HCT116 (cell line): ENCODE results near the gene PRUNE1. TPM values are rescaled to one million over a fixed set of nuclear protein-coding genes. Genes with fewer than 3 reads are reported as not detected.

Experiments
- ATAC-seq: fragments of 200-7000 bp; cut with Tn5 transposase; 2 replicates; pipeline ENCODE4 v1.9.1; 2020; ENCODE audit warnings: mild to moderate bottlenecking, moderate library complexity
- BruUV-seq: library from RNA; stranded (reverse); fragments of 400-500 nt; replicated peaks from 2 replicates; lab custom pipeline; 2021; lab: Mats Ljungman, UMichigan
- CTCF ChIA-PET: fragments of 300-600 bp; sonication (Branson Sonifier 250); formaldehyde crosslinking; loops from one replicate; lab custom pipeline; 2021; ENCODE audit warnings: antibody characterized with exemption; lab: Charles Lee
- POLR2A ChIA-PET: fragments of 300-600, 350-600 bp; sonication (Branson Sonifier 250); formaldehyde crosslinking; loops from one replicate; lab custom pipeline; 2021; ENCODE audit warnings: antibody characterized with exemption; lab: Charles Lee
- RAD21 ChIA-PET, 2 experiments: fragments of 300-600 bp; sonication (Branson Sonifier 250); formaldehyde crosslinking; loops; one replicate each; lab custom pipeline; 2023; ENCODE audit warnings: low total read pairs in 2 of 2; ENCODE audit not compliant: uncharacterized antibody in 2 of 2, unreplicated experiment in 2 of 2, low non-redundant PET in 1 of 2; lab: Charles Lee
- DNase-seq: peaks from one replicate; pipeline ENCODE4 v3.0.0-alpha.2; 2010; ENCODE audit warnings: low read depth, low spot score
- H2AFZ ChIP-seq: fragments of 200-600 bp; shearing (Covaris generic), sonication (generic); 2 replicates; pipeline ENCODE4 v1.6.1; 2017; ENCODE audit warnings: low read depth, mixed run types, mixed read lengths, antibody characterized with exemption, low read length; ENCODE audit not compliant: poor library complexity, severe bottlenecking
- H3K27ac ChIP-seq: 2 replicates; pipeline ENCODE4 v1.5.1; 2012; ENCODE audit warnings: low read depth, low read length
- H3K27me3 ChIP-seq: fragments of 200-600 bp; sonication (generic); 2 replicates; pipeline ENCODE4 v1.6.1; 2016; ENCODE audit warnings: mixed run types, low read length, mixed read lengths; ENCODE audit not compliant: insufficient read depth
- H3K36me3 ChIP-seq, 2 experiments: fragments of 200-500 bp in 1 of 2; fragments of 200-600 bp in 1 of 2; sonication (Bioruptor generic) in 1 of 2; sonication (generic) in 1 of 2; 2 replicates each; pipeline versions ENCODE4 v1.5.1 to v1.6.1; 2014 to 2016; ENCODE audit warnings: low read length in 2 of 2, inconsistent platforms in 1 of 2, mixed read lengths in 1 of 2, mixed run types in 1 of 2; ENCODE audit not compliant: insufficient read depth in 2 of 2, control insufficient read depth in 1 of 2
- H3K4me1 ChIP-seq, 2 experiments: fragments of 200-600 bp in 1 of 2; sonication (generic) in 1 of 2; 2 replicates each; pipeline versions ENCODE4 v1.5.1 to v1.6.1; 2012 to 2017; ENCODE audit warnings: low read length in 2 of 2, inconsistent platforms in 1 of 2, mild to moderate bottlenecking in 1 of 2, mixed read lengths in 1 of 2, mixed run types in 1 of 2, moderate library complexity in 1 of 2; ENCODE audit not compliant: insufficient read depth in 2 of 2, control insufficient read depth in 1 of 2
- H3K4me2 ChIP-seq: fragments of 200-600 bp; sonication (generic); 2 replicates; pipeline ENCODE4 v1.6.1; 2017; ENCODE audit warnings: mixed run types, low read length, mixed read lengths
- H3K4me3 ChIP-seq, 2 experiments: fragments of 200-600 bp in 1 of 2; sonication (generic) in 1 of 2; replicated peaks in 1 of 2; 2 replicates each; pipeline ENCODE4 v1.5.1; 2011 to 2016; ENCODE audit warnings: low read length in 2 of 2, control low read depth in 1 of 2, low read depth in 1 of 2, mild to moderate bottlenecking in 1 of 2, mixed read lengths in 1 of 2, mixed run types in 1 of 2
- H3K79me2 ChIP-seq: fragments of 200-600 bp; sonication (generic); 2 replicates; pipeline ENCODE4 v1.6.1; 2017; ENCODE audit warnings: mild to moderate bottlenecking, mixed run types, low read length, moderate library complexity, mixed read lengths; ENCODE audit not compliant: insufficient read depth
- H3K9ac ChIP-seq: fragments of 200-600 bp; sonication (generic); 2 replicates; pipeline ENCODE4 v1.6.1; 2016; ENCODE audit warnings: low read length, mixed read lengths
- H3K9me2 ChIP-seq: fragments of 200-600 bp; sonication (generic), shearing (Covaris generic); 2 replicates; pipeline ENCODE4 v1.6.1; 2017; ENCODE audit warnings: mixed run types, mild to moderate bottlenecking, moderate library complexity; ENCODE audit not compliant: insufficient read depth
- H3K9me3 ChIP-seq, 2 experiments: fragments of 200-500 bp in 1 of 2; fragments of 200-600 bp in 1 of 2; sonication (Bioruptor generic) in 1 of 2; sonication (generic) in 1 of 2; 2 replicates each; pipeline ENCODE4 v1.6.1; 2014 to 2017; ENCODE audit warnings: low read length in 2 of 2, mixed read lengths in 2 of 2, inconsistent platforms in 1 of 2, low read depth in 1 of 2, mild to moderate bottlenecking in 1 of 2, mixed run types in 1 of 2, moderate library complexity in 1 of 2; ENCODE audit not compliant: control insufficient read depth in 1 of 2, insufficient read depth in 1 of 2
- H4K20me1 ChIP-seq: fragments of 200-600 bp; sonication (generic), shearing (Covaris generic); 2 replicates; pipeline ENCODE4 v1.6.1; 2017; ENCODE audit warnings: mixed run types, mild to moderate bottlenecking, moderate library complexity; ENCODE audit not compliant: insufficient read depth
- CBX3 ChIP-seq: IDR thresholded peaks from 2 replicates; pipeline ENCODE4 v1.6.1; 2012; ENCODE audit warnings: low read depth
- CEBPB ChIP-seq: IDR thresholded peaks from 2 replicates; pipeline ENCODE4 v1.6.1; 2012; ENCODE audit warnings: low read depth
- EGR1 ChIP-seq: IDR thresholded peaks from 2 replicates; pipeline ENCODE4 v1.6.1; 2012; ENCODE audit warnings: low read depth
- ELF1 ChIP-seq: IDR thresholded peaks from 2 replicates; pipeline ENCODE4 v1.6.1; 2012; ENCODE audit warnings: low read depth, borderline replicate concordance
- EZH2phosphoT487 ChIP-seq: fragments of 200-600 bp; IDR thresholded peaks from 2 replicates; pipeline ENCODE4 v1.6.1; 2018; ENCODE audit warnings: antibody characterized with exemption, borderline replicate concordance
- FOSL1 ChIP-seq: IDR thresholded peaks from 2 replicates; pipeline ENCODE4 v1.6.1; 2012; ENCODE audit warnings: low read depth
- POLR2A ChIP-seq: IDR thresholded peaks from 2 replicates; pipeline ENCODE4 v1.7.0; 2011; ENCODE audit warnings: borderline replicate concordance; ENCODE audit not compliant: insufficient read depth, insufficient read length; ENCODE audit errors: extremely low read depth
- SIN3A ChIP-seq: IDR thresholded peaks from 2 replicates; pipeline ENCODE4 v1.6.1; 2012; ENCODE audit warnings: low read depth
- SP1 ChIP-seq: IDR thresholded peaks from 2 replicates; pipeline ENCODE4 v1.6.1; 2012; ENCODE audit warnings: low read depth
- SRF ChIP-seq: IDR thresholded peaks from 2 replicates; pipeline ENCODE4 v1.6.1; 2012; ENCODE audit warnings: low read depth
- TCF7L2 ChIP-seq: IDR thresholded peaks from 2 replicates; pipeline ENCODE4 v1.7.0; 2011; ENCODE audit warnings: borderline replicate concordance, inconsistent platforms; ENCODE audit not compliant: insufficient read depth, insufficient read length; ENCODE audit errors: extremely low read depth
- YY1 ChIP-seq: IDR thresholded peaks from 2 replicates; pipeline ENCODE4 v1.6.1; 2011; ENCODE audit warnings: low read length, low read depth, moderate library complexity, mild to moderate bottlenecking; ENCODE audit not compliant: insufficient replicate concordance; ENCODE audit errors: extremely low read depth
- ZBTB33 ChIP-seq: IDR thresholded peaks from 2 replicates; pipeline ENCODE4 v1.6.1; 2011; ENCODE audit warnings: mild to moderate bottlenecking, low read length, moderate library complexity; ENCODE audit not compliant: insufficient replicate concordance; ENCODE audit errors: extremely low read depth
- ZFX ChIP-seq: fragments of 450-650 bp; IDR thresholded peaks from 2 replicates; pipeline ENCODE4 v1.6.1; 2017
- ZNF274 ChIP-seq: fragments of 200-500 bp; sonication (Bioruptor generic); IDR thresholded peaks from 2 replicates; pipeline ENCODE4 v1.6.1; 2014; ENCODE audit warnings: mild to moderate bottlenecking, low read depth, low read length, inconsistent platforms
- intact Hi-C: fragments of 100-400 bp; cut with micrococcal nuclease; formaldehyde crosslinking; loops from 2 replicates; pipeline ENCODE4 v1.10.0; 2022
- total RNA-seq: library from RNA; stranded (reverse); gene quantifications from one replicate; pipeline ENCODE4 v1.2.1, GENCODE V29; 2021; ENCODE audit not compliant: unreplicated experiment
- TF ChIP-seq, protein P1 (sequence below): IDR thresholded peaks from 2 replicates; pipeline ENCODE4 v1.6.1; 2012; ENCODE audit warnings: low read depth
- TF ChIP-seq, protein P2 (sequence below), 3 experiments: fragments of 200-600 bp in 1 of 3; sonication (generic) in 1 of 3; IDR thresholded peaks in 2 of 3; conservative IDR thresholded peaks in 1 of 3; 2 replicates each; pipeline ENCODE4 v1.5.1; 2012 to 2017; ENCODE audit warnings: low read depth in 2 of 3, low read length in 2 of 3, antibody characterized with exemption in 1 of 3, borderline replicate concordance in 1 of 3, control low read depth in 1 of 3, mild to moderate bottlenecking in 1 of 3, mixed read lengths in 1 of 3, mixed run types in 1 of 3, moderate library complexity in 1 of 3; ENCODE audit not compliant: insufficient read depth in 1 of 3
- TF ChIP-seq, protein P3 (sequence below): IDR thresholded peaks from 2 replicates; pipeline ENCODE4 v1.6.1; 2012

Gene PRUNE1
- total RNA-seq, 1 experiment from 2014 or later = 20.2 TPM

GRCh38 chr1:151000408-151000807 lies 7.8 kb upstream of the PRUNE1 start:
- BruUV-seq = no TSS peak
- DNase-seq (no peak), ATAC-seq (no peak)
- no peaks in the 10 kb centered on the region for H3K9me2 ChIP-seq
- no peaks in the 10 kb centered on the region for H3K36me3 ChIP-seq
- ChIA-PET POLR2A (no interaction called here), RAD21 (no interaction called here), CTCF (no interaction called here)
- H3K27ac ChIP-seq = no peak overlapping the region
- H3K9me3 ChIP-seq = no peaks in the 10 kb centered on the region
- H2AFZ ChIP-seq = no peak overlapping the region
- no peak overlapping the region for H3K4me3 ChIP-seq
- no peaks in the 10 kb centered on the region for H3K79me2 ChIP-seq
- no peaks in the 10 kb centered on the region for H3K27me3 ChIP-seq
- TF ChIP-seq FOSL1 (no peak), SRF (no peak), EGR1 (no peak), ELF1 (no peak), ZBTB33 (no peak), CEBPB (no peak), ZFX (no peak), ZNF274 (no peak), EZH2phosphoT487 (no peak), POLR2A (no peak), SIN3A (no peak), TCF7L2 (no peak), SP1 (no peak), CBX3 (no peak), YY1 (no peak)
- TF ChIP-seq, protein P1, sequence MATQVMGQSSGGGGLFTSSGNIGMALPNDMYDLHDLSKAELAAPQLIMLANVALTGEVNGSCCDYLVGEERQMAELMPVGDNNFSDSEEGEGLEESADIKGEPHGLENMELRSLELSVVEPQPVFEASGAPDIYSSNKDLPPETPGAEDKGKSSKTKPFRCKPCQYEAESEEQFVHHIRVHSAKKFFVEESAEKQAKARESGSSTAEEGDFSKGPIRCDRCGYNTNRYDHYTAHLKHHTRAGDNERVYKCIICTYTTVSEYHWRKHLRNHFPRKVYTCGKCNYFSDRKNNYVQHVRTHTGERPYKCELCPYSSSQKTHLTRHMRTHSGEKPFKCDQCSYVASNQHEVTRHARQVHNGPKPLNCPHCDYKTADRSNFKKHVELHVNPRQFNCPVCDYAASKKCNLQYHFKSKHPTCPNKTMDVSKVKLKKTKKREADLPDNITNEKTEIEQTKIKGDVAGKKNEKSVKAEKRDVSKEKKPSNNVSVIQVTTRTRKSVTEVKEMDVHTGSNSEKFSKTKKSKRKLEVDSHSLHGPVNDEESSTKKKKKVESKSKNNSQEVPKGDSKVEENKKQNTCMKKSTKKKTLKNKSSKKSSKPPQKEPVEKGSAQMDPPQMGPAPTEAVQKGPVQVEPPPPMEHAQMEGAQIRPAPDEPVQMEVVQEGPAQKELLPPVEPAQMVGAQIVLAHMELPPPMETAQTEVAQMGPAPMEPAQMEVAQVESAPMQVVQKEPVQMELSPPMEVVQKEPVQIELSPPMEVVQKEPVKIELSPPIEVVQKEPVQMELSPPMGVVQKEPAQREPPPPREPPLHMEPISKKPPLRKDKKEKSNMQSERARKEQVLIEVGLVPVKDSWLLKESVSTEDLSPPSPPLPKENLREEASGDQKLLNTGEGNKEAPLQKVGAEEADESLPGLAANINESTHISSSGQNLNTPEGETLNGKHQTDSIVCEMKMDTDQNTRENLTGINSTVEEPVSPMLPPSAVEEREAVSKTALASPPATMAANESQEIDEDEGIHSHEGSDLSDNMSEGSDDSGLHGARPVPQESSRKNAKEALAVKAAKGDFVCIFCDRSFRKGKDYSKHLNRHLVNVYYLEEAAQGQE = no peak
- TF ChIP-seq, protein P2, sequence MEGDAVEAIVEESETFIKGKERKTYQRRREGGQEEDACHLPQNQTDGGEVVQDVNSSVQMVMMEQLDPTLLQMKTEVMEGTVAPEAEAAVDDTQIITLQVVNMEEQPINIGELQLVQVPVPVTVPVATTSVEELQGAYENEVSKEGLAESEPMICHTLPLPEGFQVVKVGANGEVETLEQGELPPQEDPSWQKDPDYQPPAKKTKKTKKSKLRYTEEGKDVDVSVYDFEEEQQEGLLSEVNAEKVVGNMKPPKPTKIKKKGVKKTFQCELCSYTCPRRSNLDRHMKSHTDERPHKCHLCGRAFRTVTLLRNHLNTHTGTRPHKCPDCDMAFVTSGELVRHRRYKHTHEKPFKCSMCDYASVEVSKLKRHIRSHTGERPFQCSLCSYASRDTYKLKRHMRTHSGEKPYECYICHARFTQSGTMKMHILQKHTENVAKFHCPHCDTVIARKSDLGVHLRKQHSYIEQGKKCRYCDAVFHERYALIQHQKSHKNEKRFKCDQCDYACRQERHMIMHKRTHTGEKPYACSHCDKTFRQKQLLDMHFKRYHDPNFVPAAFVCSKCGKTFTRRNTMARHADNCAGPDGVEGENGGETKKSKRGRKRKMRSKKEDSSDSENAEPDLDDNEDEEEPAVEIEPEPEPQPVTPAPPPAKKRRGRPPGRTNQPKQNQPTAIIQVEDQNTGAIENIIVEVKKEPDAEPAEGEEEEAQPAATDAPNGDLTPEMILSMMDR (IDR thresholded peaks at IDR 0.05 in 2 of 3, conservative IDR thresholded peaks at IDR 0.05 in 1 of 3; ENCODE audit: borderline replicate concordance in 1 of 3, insufficient read depth in 1 of 3, low read depth in 2 of 3, low read length in 2 of 3) = no peak
- TF ChIP-seq, protein P3, sequence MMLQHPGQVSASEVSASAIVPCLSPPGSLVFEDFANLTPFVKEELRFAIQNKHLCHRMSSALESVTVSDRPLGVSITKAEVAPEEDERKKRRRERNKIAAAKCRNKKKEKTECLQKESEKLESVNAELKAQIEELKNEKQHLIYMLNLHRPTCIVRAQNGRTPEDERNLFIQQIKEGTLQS = no peak
- peaks cover 7 to 38% of the 10 kb centered on the region in 2 experiments; a peak in 3 of 4 replicates for H3K4me1 ChIP-seq
- no peaks in the 10 kb centered on the region for H4K20me1 ChIP-seq
- intact Hi-C loops = no loop called here
- H3K9ac ChIP-seq = no peak overlapping the region
- H3K4me2 ChIP-seq = no peak overlapping the region
